DOHH2 (cell line): ENCODE data around the gene PRPF18.

Experiments used
- H3F3A ChIP-seq: fragments of 200-600 bp; sonication (generic), shearing (Covaris generic); 2 replicates; pipeline ENCODE4 v1.6.0; 2016; ENCODE audit warnings: antibody characterized with exemption, mild to moderate bottlenecking; ENCODE audit not compliant: control insufficient read depth, insufficient read depth
- H3K27ac ChIP-seq: fragments of 200-600 bp; sonication (generic); 2 replicates; pipeline ENCODE4 v1.5.1; 2014; ENCODE audit warnings: low read depth, mild to moderate bottlenecking, low read length, moderate library complexity
- H3K27me3 ChIP-seq: fragments of 200-600 bp; sonication (generic); 2 replicates; pipeline ENCODE4 v1.6.1; 2014; ENCODE audit warnings: mild to moderate bottlenecking, low read length, mixed read lengths; ENCODE audit not compliant: control insufficient read depth
- H3K36me3 ChIP-seq: fragments of 200-600 bp; sonication (generic); 2 replicates; pipeline ENCODE4 v1.6.1; 2014; ENCODE audit warnings: mild to moderate bottlenecking, low read length, moderate library complexity, mixed read lengths; ENCODE audit not compliant: control insufficient read depth
- H3K4me1 ChIP-seq: fragments of 200-600 bp; sonication (generic); 2 replicates; pipeline ENCODE4 v1.6.1; 2014; ENCODE audit warnings: mild to moderate bottlenecking, low read length, mixed read lengths; ENCODE audit not compliant: control insufficient read depth
- H3K4me2 ChIP-seq: fragments of 200-600 bp; sonication (generic); 2 replicates; pipeline ENCODE4 v1.6.0; 2014; ENCODE audit warnings: mild to moderate bottlenecking, low read length, moderate library complexity
- H3K4me3 ChIP-seq: fragments of 200-600 bp; sonication (generic); 2 replicates; pipeline ENCODE4 v1.5.1; 2014; ENCODE audit warnings: mild to moderate bottlenecking, low read length, mixed read lengths
- H3K79me2 ChIP-seq: fragments of 200-600 bp; sonication (generic); 2 replicates; pipeline ENCODE4 v1.6.1; 2014; ENCODE audit warnings: mild to moderate bottlenecking, low read length, mixed read lengths; ENCODE audit not compliant: control insufficient read depth
- H3K9me2 ChIP-seq: fragments of 200-600 bp; sonication (generic); replicated peaks from 2 replicates; pipeline ENCODE4 v1.6.1; 2014; ENCODE audit warnings: mild to moderate bottlenecking, low read length, mixed read lengths; ENCODE audit not compliant: control insufficient read depth
- H3K9me3 ChIP-seq: fragments of 200-600 bp; sonication (generic); 2 replicates; pipeline ENCODE4 v1.6.1; 2014; ENCODE audit warnings: antibody characterized with exemption, low read length, mixed read lengths; ENCODE audit not compliant: control insufficient read depth, insufficient read depth
- H4K20me1 ChIP-seq: fragments of 200-600 bp; sonication (generic); 2 replicates; pipeline ENCODE4 v1.6.0; 2014; ENCODE audit warnings: low read depth, mild to moderate bottlenecking, antibody characterized with exemption, low read length, moderate library complexity; ENCODE audit not compliant: control insufficient read depth, insufficient read depth
- EZH2phosphoT487 ChIP-seq: fragments of 200-600 bp; sonication (generic); IDR thresholded peaks from 2 replicates; pipeline ENCODE4 v1.6.1; 2017; ENCODE audit warnings: borderline replicate concordance, mild to moderate bottlenecking, antibody characterized with exemption, low read length, moderate library complexity, mixed read lengths
- TF ChIP-seq, protein P1 (sequence below): fragments of 200-600 bp; sonication (generic); IDR thresholded peaks from one replicate; pipeline ENCODE4 v1.5.1; 2014; ENCODE audit warnings: antibody characterized with exemption, mild to moderate bottlenecking, low read depth, low read length; ENCODE audit not compliant: poor library complexity, severe bottlenecking

Gene PRPF18

DNA sequence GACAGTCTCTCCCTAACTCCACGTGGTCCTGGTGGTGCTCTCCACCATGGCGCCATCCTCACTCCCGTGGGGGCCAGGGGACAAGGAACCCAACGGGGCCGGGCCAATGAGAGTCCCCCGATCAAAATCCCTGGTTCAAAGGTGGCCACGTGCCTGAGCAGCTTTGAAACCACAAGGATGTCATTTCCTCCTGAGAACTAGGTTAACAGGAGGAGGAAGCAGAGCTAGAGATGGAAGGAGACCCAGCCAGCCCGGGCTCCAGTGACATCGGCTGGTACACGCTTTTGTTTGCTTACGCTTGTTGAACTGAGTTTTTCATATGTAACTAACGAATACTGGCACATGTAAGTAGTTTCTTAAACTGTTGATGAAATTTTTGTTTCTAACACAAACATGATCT is 61.7 kb downstream of the PRPF18 start:
- Histone ChIP-seq H3K4me2 (no peak overlapping the region), H3K9me3 (no peaks in the 10 kb centered on the region), H3K27ac (no peak overlapping the region), H4K20me1 (no peaks in the 10 kb centered on the region), H3K9me2 (no peaks in the 10 kb centered on the region), H3K27me3 (no peaks in the 10 kb centered on the region), H3K4me1 (no peaks in the 10 kb centered on the region), H3K36me3 (no peaks in the 10 kb centered on the region), H3K79me2 (no peaks in the 10 kb centered on the region), H3K4me3 (no peak overlapping the region), H3F3A (no peaks in the 10 kb centered on the region)
- TF ChIP-seq, protein P1, sequence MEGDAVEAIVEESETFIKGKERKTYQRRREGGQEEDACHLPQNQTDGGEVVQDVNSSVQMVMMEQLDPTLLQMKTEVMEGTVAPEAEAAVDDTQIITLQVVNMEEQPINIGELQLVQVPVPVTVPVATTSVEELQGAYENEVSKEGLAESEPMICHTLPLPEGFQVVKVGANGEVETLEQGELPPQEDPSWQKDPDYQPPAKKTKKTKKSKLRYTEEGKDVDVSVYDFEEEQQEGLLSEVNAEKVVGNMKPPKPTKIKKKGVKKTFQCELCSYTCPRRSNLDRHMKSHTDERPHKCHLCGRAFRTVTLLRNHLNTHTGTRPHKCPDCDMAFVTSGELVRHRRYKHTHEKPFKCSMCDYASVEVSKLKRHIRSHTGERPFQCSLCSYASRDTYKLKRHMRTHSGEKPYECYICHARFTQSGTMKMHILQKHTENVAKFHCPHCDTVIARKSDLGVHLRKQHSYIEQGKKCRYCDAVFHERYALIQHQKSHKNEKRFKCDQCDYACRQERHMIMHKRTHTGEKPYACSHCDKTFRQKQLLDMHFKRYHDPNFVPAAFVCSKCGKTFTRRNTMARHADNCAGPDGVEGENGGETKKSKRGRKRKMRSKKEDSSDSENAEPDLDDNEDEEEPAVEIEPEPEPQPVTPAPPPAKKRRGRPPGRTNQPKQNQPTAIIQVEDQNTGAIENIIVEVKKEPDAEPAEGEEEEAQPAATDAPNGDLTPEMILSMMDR: no peak
- TF ChIP-seq EZH2phosphoT487: no peak

DNA sequence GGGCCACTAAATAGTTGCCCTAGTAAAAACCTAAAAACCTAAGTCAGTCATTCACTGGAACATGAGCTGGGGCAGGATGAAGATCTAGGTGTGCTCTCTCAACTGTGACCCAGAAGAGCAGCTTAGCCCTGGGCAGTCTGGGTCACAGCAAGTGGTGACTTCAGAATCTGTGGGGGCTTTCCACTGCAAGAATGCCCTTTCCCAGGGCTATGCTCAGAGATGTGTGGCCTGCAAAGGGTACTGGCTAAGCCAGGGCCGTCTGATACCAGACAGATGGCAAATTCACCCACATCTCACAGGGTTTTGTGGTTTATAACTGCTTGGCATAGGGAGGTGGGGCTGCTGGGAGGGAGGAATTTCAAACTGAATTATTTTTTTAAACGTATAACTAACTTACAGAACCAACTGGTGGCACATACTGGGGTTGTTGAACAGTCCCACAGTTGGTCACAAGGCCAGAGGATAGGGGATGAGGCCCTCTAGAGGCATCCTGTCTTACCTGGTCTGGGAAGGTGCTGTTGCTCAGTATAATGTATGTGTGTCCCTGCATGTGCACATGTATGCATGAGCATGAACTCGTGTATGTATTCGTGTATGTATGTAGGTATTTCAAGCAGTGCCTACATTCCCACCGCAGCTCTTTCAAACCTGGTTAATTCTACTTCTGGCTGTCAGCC is 63.2 kb downstream of the PRPF18 start:
- Histone ChIP-seq H3K36me3 (no peaks in the 10 kb centered on the region), H4K20me1 (no peaks in the 10 kb centered on the region), H3K4me1 (no peaks in the 10 kb centered on the region), H3K4me2 (no peak overlapping the region), H3K27me3 (no peaks in the 10 kb centered on the region), H3K79me2 (no peaks in the 10 kb centered on the region), H3F3A (no peaks in the 10 kb centered on the region), H3K9me3 (no peaks in the 10 kb centered on the region), H3K4me3 (no peak overlapping the region), H3K27ac (no peak overlapping the region), H3K9me2 (no peaks in the 10 kb centered on the region)
- TF ChIP-seq, protein P1: no peak
- no peak for TF ChIP-seq EZH2phosphoT487

DNA sequence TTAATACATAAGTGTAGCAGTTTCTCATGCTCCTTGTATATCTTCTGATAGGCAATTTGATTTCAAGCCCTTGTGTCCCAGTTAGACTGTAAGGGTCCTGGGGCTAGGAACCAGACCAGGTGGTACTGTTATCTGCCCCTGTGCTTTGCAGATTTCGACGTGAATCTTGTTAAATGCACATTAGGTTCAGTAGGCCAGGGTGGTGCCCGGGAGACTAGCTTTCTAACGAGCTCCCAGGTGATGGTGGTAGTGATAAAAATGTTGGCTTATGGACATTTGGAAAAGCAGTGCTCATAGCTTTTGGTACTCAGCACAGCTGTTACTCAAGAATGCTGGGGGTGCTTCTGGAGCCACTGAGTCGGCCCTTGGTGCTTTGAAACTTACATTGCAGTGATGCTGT is 64.2 kb downstream of the PRPF18 start:
- no peaks in the 10 kb centered on the region for H3K79me2 ChIP-seq
- no peak overlapping the region for H3K4me3 ChIP-seq
- H3K9me3 ChIP-seq: no peaks in the 10 kb centered on the region
- H3K9me2 ChIP-seq: no peaks in the 10 kb centered on the region
- H3K36me3 ChIP-seq: no peaks in the 10 kb centered on the region
- no peaks in the 10 kb centered on the region for H3F3A ChIP-seq
- H3K27ac ChIP-seq: no peak overlapping the region
- TF ChIP-seq, protein P1: no peak
- no peaks in the 10 kb centered on the region for H3K27me3 ChIP-seq
- no peaks in the 10 kb centered on the region for H4K20me1 ChIP-seq
- H3K4me2 ChIP-seq: no peak overlapping the region
- H3K4me1 ChIP-seq: no peaks in the 10 kb centered on the region
